ENCODE data around the gene CLCN1.

- no peak for TF ChIP-seq POLR2A (IDR thresholded peaks at IDR 0.05)
- TF ChIP-seq, protein P1, sequence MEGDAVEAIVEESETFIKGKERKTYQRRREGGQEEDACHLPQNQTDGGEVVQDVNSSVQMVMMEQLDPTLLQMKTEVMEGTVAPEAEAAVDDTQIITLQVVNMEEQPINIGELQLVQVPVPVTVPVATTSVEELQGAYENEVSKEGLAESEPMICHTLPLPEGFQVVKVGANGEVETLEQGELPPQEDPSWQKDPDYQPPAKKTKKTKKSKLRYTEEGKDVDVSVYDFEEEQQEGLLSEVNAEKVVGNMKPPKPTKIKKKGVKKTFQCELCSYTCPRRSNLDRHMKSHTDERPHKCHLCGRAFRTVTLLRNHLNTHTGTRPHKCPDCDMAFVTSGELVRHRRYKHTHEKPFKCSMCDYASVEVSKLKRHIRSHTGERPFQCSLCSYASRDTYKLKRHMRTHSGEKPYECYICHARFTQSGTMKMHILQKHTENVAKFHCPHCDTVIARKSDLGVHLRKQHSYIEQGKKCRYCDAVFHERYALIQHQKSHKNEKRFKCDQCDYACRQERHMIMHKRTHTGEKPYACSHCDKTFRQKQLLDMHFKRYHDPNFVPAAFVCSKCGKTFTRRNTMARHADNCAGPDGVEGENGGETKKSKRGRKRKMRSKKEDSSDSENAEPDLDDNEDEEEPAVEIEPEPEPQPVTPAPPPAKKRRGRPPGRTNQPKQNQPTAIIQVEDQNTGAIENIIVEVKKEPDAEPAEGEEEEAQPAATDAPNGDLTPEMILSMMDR (IDR thresholded peaks at IDR 0.05): no peak
Measured at GRCh38 chr7:143393267-143394041, 77.5 kb downstream of the CLCN1 start.
